ENCODE results near the gene PNPLA2.

The PNPLA2 gene

GRCh38 chr11:786235-787083, 32.3 kb upstream of the PNPLA2 start:
- no peak for DNase-seq

GRCh38 chr11:787084-787675, 31.5 kb upstream of the PNPLA2 start:
- DNase-seq, result no peak

- no peak for DNase-seq
Measured at GRCh38 chr11:788009-788640, 30.6 kb upstream of the PNPLA2 start.

GRCh38 chr11:788953-789940, 29.5 kb upstream of the PNPLA2 start:
- no peak for DNase-seq

- peak; percentile 61 to 72 for DNase-seq
Measured at GRCh38 chr11:789943-790342, 28.8 kb upstream of the PNPLA2 start, which contains the start of gene CEND1. Gene CEND1 (minus strand): TSS chr11:790090. CDS start chr11:788576, 1,514 bp downstream.

GRCh38 chr11:790721-791564, 27.8 kb upstream of the PNPLA2 start:
- no peak for DNase-seq

- no peak for DNase-seq
Measured at GRCh38 chr11:791658-792534, 26.8 kb upstream of the PNPLA2 start.

- no peak for DNase-seq
Measured at GRCh38 chr11:792535-792821, 26.2 kb upstream of the PNPLA2 start.

- no peak for DNase-seq
Measured at GRCh38 chr11:792873-793272, 25.8 kb upstream of the PNPLA2 start.

GRCh38 chr11:793556-793955, 25.2 kb upstream of the PNPLA2 start:
- no peak for DNase-seq

- DNase-seq, result no peak
Measured at GRCh38 chr11:794013-794765, 24.5 kb upstream of the PNPLA2 start.

GRCh38 chr11:794766-795633, 23.7 kb upstream of the PNPLA2 start:
- no peak for DNase-seq

GRCh38 chr11:795634-796564, 22.8 kb upstream of the PNPLA2 start:
- peak; percentile 87 to 88 for DNase-seq

- no peak for DNase-seq
Measured at GRCh38 chr11:796565-797295, 22.0 kb upstream of the PNPLA2 start.

- DNase-seq, result peak; percentile 76 to 82
Measured at GRCh38 chr11:797296-798092, 21.2 kb upstream of the PNPLA2 start.

GRCh38 chr11:798093-798713, 20.5 kb upstream of the PNPLA2 start, which contains the start of gene SLC25A22:
Gene SLC25A22 (minus strand): TSS chr11:798281. CDS start chr11:795006, 3,275 bp downstream.
- peak; percentile 87 to 88 for DNase-seq

Measured in activated CD4-positive, alpha-beta T cell treated with anti-CD3 and anti-CD28 coated beads, Interleukin-2, amount 50 U/mL, for 48 hours (primary cell).